ENCODE measurements around the gene AACS. TPM values are rescaled to one million over a fixed set of nuclear protein-coding genes. Genes with fewer than 3 reads are reported as not detected.
"Not testable (repeated sequence)": the region's sequence is repeated elsewhere in the genome, so short reads cannot be mapped to it uniquely, and the experiment has no call there.

The AACS gene
- polyA plus RNA-seq, 1 experiment = 18.0 TPM

- Histone ChIP-seq H3K4me3 (ENCODE audit: low read depth, low read length) (no peak overlapping the region), H3K27me3 (ENCODE audit: control insufficient read depth, insufficient read depth, low read length) (no peaks in the 10 kb centered on the region), H3K9me3 (ENCODE audit: control insufficient read depth, insufficient read depth, low read length) (no peaks in the 10 kb centered on the region), H3K27ac (ENCODE audit: low read depth, low read length) (no peak overlapping the region)
- DNase-seq (ENCODE audit: low read depth, low spot score) = no peak
- ChIA-PET POLR2A (no interaction called here), CTCF (interaction anchor here (0.6 kb wide), 1 partner anchor 139 kb away, joined by 3 read pairs; no protein-coding TSS in a partner anchor)
- TF ChIP-seq, protein P1, sequence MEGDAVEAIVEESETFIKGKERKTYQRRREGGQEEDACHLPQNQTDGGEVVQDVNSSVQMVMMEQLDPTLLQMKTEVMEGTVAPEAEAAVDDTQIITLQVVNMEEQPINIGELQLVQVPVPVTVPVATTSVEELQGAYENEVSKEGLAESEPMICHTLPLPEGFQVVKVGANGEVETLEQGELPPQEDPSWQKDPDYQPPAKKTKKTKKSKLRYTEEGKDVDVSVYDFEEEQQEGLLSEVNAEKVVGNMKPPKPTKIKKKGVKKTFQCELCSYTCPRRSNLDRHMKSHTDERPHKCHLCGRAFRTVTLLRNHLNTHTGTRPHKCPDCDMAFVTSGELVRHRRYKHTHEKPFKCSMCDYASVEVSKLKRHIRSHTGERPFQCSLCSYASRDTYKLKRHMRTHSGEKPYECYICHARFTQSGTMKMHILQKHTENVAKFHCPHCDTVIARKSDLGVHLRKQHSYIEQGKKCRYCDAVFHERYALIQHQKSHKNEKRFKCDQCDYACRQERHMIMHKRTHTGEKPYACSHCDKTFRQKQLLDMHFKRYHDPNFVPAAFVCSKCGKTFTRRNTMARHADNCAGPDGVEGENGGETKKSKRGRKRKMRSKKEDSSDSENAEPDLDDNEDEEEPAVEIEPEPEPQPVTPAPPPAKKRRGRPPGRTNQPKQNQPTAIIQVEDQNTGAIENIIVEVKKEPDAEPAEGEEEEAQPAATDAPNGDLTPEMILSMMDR (IDR thresholded peaks at IDR 0.05; ENCODE audit: low read depth, low read length) = no peak
These were observed 13.8 kb downstream of the AACS start for GRCh38 chr12:125079084-125079483.

GRCh38 chr12:125079648-125080645, 14.7 kb downstream of the AACS start:
- ChIA-PET CTCF (interaction anchor here (0.6 kb wide), 1 partner anchor 140 kb away, joined by 3 read pairs; no protein-coding TSS in a partner anchor), POLR2A (no interaction called here)
- DNase-seq (ENCODE audit: low read depth, low spot score) = no peak
- Histone ChIP-seq H3K27ac (ENCODE audit: low read depth, low read length) (no peak overlapping the region), H3K4me3 (ENCODE audit: low read depth, low read length) (no peak overlapping the region), H3K27me3 (ENCODE audit: control insufficient read depth, insufficient read depth, low read length) (no peaks in the 10 kb centered on the region), H3K9me3 (ENCODE audit: control insufficient read depth, insufficient read depth, low read length) (no peaks in the 10 kb centered on the region)
- TF ChIP-seq, protein P1 (IDR thresholded peaks at IDR 0.05; ENCODE audit: low read depth, low read length) = no peak

GRCh38 chr12:125081427-125081826, 16.2 kb downstream of the AACS start:
- Histone ChIP-seq H3K4me3 (ENCODE audit: low read depth, low read length) (no peak overlapping the region), H3K27ac (ENCODE audit: low read depth, low read length) (no peak overlapping the region), H3K27me3 (ENCODE audit: control insufficient read depth, insufficient read depth, low read length) (no peaks in the 10 kb centered on the region), H3K9me3 (ENCODE audit: control insufficient read depth, insufficient read depth, low read length) (no peaks in the 10 kb centered on the region)
- CTCF ChIA-PET = no interaction called here
- no peak for DNase-seq (ENCODE audit: low read depth, low spot score)
- TF ChIP-seq, protein P1 (IDR thresholded peaks at IDR 0.05; ENCODE audit: low read depth, low read length) = no peak
- POLR2A ChIA-PET = no interaction called here

DNA sequence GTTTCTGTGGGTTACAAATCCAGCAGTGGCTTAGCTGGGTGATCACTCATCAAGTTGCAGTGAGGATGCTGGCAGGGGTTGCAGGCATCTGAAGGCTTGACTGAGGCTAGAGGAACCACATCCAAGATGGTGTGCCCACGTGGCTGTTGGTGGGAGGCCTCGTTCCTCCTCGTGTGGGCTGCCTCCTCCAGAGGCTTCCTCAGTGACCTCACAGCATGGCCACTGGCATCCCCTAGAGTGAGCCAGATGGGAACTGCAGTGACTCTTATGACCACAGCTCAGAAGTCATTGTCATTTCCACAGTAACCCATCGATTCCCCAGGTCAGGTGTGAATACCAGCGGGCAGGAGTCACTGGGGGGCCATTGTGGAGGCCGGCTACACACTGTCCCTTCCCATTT, 17.8 kb downstream of the AACS start:
- DNase-seq (ENCODE audit: low read depth, low spot score) = no peak
- Histone ChIP-seq H3K4me3 (ENCODE audit: low read depth, low read length) (no peak overlapping the region), H3K9me3 (ENCODE audit: control insufficient read depth, insufficient read depth, low read length) (no peaks in the 10 kb centered on the region), H3K27ac (ENCODE audit: low read depth, low read length) (no peak overlapping the region), H3K27me3 (ENCODE audit: control insufficient read depth, insufficient read depth, low read length) (no peaks in the 10 kb centered on the region)
- ChIA-PET POLR2A (no interaction called here), CTCF (no interaction called here)
- TF ChIP-seq, protein P1 (IDR thresholded peaks at IDR 0.05; ENCODE audit: low read depth, low read length) = no peak

- CTCF ChIA-PET; DNase-seq (ENCODE audit: low read depth, low spot score); H3K27me3 ChIP-seq (ENCODE audit: control insufficient read depth, insufficient read depth, low read length); H3K4me3 ChIP-seq (ENCODE audit: low read depth, low read length); POLR2A ChIA-PET; H3K9me3 ChIP-seq (ENCODE audit: control insufficient read depth, insufficient read depth, low read length); H3K27ac ChIP-seq (ENCODE audit: low read depth, low read length): not testable (repeated sequence)
These were observed 23.0 kb downstream of the AACS start for GRCh38 chr12:125088199-125088598.
